H9 (cell line): ENCODE measurements around the gene RMI2. TPM values are rescaled to one million over a fixed set of nuclear protein-coding genes. Genes with fewer than 3 reads are reported as not detected.

Experiments used
- DNase-seq: peaks from one replicate; pipeline ENCODE4 v3.0.0-alpha.2; 2017
- H2AFZ ChIP-seq: one replicate; pipeline ENCODE4 v1.6.1; 2013; ENCODE audit warnings: mild to moderate bottlenecking, low read length, control low read depth, moderate library complexity
- H2AK5ac ChIP-seq: 2 replicates; pipeline ENCODE4 v1.6.1; 2013; ENCODE audit warnings: low read length, control low read depth, mixed read lengths; ENCODE audit not compliant: insufficient read length
- H2BK120ac ChIP-seq: one replicate; pipeline ENCODE4 v1.6.1; 2013; ENCODE audit warnings: low read depth, mild to moderate bottlenecking, low read length, control low read depth, inconsistent platforms; ENCODE audit not compliant: poor library complexity, severe bottlenecking
- H2BK12ac ChIP-seq: 2 replicates; pipeline ENCODE4 v1.6.1; 2013; ENCODE audit warnings: low read length, control low read depth, mixed read lengths, low read depth; ENCODE audit not compliant: insufficient read length
- H2BK15ac ChIP-seq: 2 replicates; pipeline ENCODE4 v1.6.1; 2013; ENCODE audit warnings: low read depth, low read length, control low read depth
- H2BK20ac ChIP-seq: one replicate; pipeline ENCODE4 v1.6.1; 2013; ENCODE audit warnings: low read depth, mild to moderate bottlenecking, low read length, control low read depth, inconsistent platforms; ENCODE audit not compliant: poor library complexity, severe bottlenecking
- H2BK5ac ChIP-seq: 2 replicates; pipeline ENCODE4 v1.6.1; 2013; ENCODE audit warnings: low read length, control low read depth, mixed read lengths; ENCODE audit not compliant: insufficient read length
- H3K14ac ChIP-seq: 2 replicates; pipeline ENCODE4 v1.6.1; 2013; ENCODE audit warnings: low read length, control low read depth; ENCODE audit not compliant: insufficient read depth
- H3K18ac ChIP-seq: 2 replicates; pipeline ENCODE4 v1.6.1; 2013; ENCODE audit warnings: low read depth, mild to moderate bottlenecking, mixed read lengths, low read length, control low read depth; ENCODE audit not compliant: insufficient read length
- H3K23ac ChIP-seq: 2 replicates; pipeline ENCODE4 v1.6.1; 2013; ENCODE audit warnings: low read length, control low read depth, mixed read lengths, low read depth; ENCODE audit not compliant: insufficient read length
- H3K23me2 ChIP-seq: 2 replicates; pipeline ENCODE4 v1.6.1; 2013; ENCODE audit warnings: low read depth, mild to moderate bottlenecking, mixed read lengths, low read length, control low read depth; ENCODE audit not compliant: insufficient read length, poor library complexity, severe bottlenecking
- H3K27ac ChIP-seq: 2 replicates; pipeline ENCODE4 v1.5.1; 2013; ENCODE audit warnings: low read length, control low read depth, mixed read lengths, low read depth; ENCODE audit not compliant: insufficient read length
- H3K27me3 ChIP-seq: 2 replicates; pipeline ENCODE4 v1.6.1; 2013; ENCODE audit warnings: low read length, control low read depth, inconsistent platforms; ENCODE audit not compliant: insufficient read depth
- H3K4ac ChIP-seq: 2 replicates; pipeline ENCODE4 v1.6.1; 2013; ENCODE audit warnings: low read depth, mild to moderate bottlenecking, control low read depth, inconsistent platforms, low read length, moderate library complexity
- H3K4me1 ChIP-seq: 2 replicates; pipeline ENCODE4 v1.6.1; 2013; ENCODE audit warnings: low read length, control low read depth, inconsistent platforms; ENCODE audit not compliant: insufficient read depth
- H3K4me2 ChIP-seq: 2 replicates; pipeline ENCODE4 v1.6.1; 2013; ENCODE audit warnings: low read length, control low read depth, mixed read lengths; ENCODE audit not compliant: insufficient read length, insufficient read depth
- H3K56ac ChIP-seq: 2 replicates; pipeline ENCODE4 v1.6.1; 2013; ENCODE audit warnings: low read depth, mild to moderate bottlenecking, mixed read lengths, low read length, control low read depth; ENCODE audit not compliant: insufficient read length
- H3K79me1 ChIP-seq: 2 replicates; pipeline ENCODE4 v1.6.1; 2013; ENCODE audit warnings: low read depth, mild to moderate bottlenecking, moderate library complexity, low read length, control low read depth, inconsistent platforms; ENCODE audit not compliant: insufficient read depth, poor library complexity, severe bottlenecking
- H3K79me2 ChIP-seq: 2 replicates; pipeline ENCODE4 v1.6.1; 2013; ENCODE audit warnings: low read length, control low read depth, inconsistent platforms; ENCODE audit not compliant: insufficient read depth
- H3K9ac ChIP-seq: 2 replicates; pipeline ENCODE4 v1.6.1; 2013; ENCODE audit warnings: low read length, control low read depth, mixed read lengths; ENCODE audit not compliant: insufficient read length; ENCODE audit errors: extremely low read depth
- H3K9me3 ChIP-seq: one replicate; pipeline ENCODE4 v1.6.1; 2013; ENCODE audit warnings: low read depth, low read length, inconsistent platforms; ENCODE audit not compliant: control insufficient read depth
- H3T11ph ChIP-seq: one replicate; pipeline ENCODE4 v1.6.1; 2013; ENCODE audit warnings: mild to moderate bottlenecking, low read length, control low read depth, inconsistent platforms
- H4K20me1 ChIP-seq: one replicate; pipeline ENCODE4 v1.6.1; 2013; ENCODE audit not compliant: control insufficient read depth, insufficient read length, insufficient read depth
- H4K5ac ChIP-seq: 2 replicates; pipeline ENCODE4 v1.6.1; 2013; ENCODE audit warnings: low read depth, mild to moderate bottlenecking, mixed read lengths, low read length, control low read depth; ENCODE audit not compliant: insufficient read length
- H4K8ac ChIP-seq: replicated peaks from 2 replicates; pipeline ENCODE4 v1.6.1; 2013; ENCODE audit warnings: low read length, control low read depth, mixed read lengths, low read depth; ENCODE audit not compliant: insufficient read length
- H4K91ac ChIP-seq: 2 replicates; pipeline ENCODE4 v1.6.1; 2013; ENCODE audit warnings: low read depth, mild to moderate bottlenecking, moderate library complexity, mixed read lengths, low read length, control low read depth; ENCODE audit not compliant: insufficient read length
- H3K27ac Mint-ChIP-seq, 3 experiments: 2 replicates in 2 of 3; 3 replicates in 1 of 3; pipeline ENCODE4 v1.8.0; 2020 to 2021; ENCODE audit warnings: mixed read lengths in 3 of 3, mild to moderate bottlenecking in 1 of 3, moderate library complexity in 1 of 3
- H3K27me3 Mint-ChIP-seq: 2 replicates; pipeline ENCODE4 v1.8.0; 2021; ENCODE audit warnings: low read depth, mild to moderate bottlenecking, moderate library complexity, mixed read lengths
- H3K36me3 Mint-ChIP-seq, 3 experiments: 2 replicates in 2 of 3; 3 replicates in 1 of 3; pipeline ENCODE4 v1.8.0; 2020 to 2021; ENCODE audit warnings: low read depth in 3 of 3, mixed read lengths in 3 of 3; ENCODE audit not compliant: insufficient read depth in 1 of 3
- H3K4me1 Mint-ChIP-seq, 2 experiments: 2 replicates each; pipeline ENCODE4 v1.8.0; 2020; ENCODE audit warnings: mixed read lengths in 2 of 2
- H3K4me3 Mint-ChIP-seq, 2 experiments: 2 replicates in 1 of 2; 3 replicates in 1 of 2; pipeline ENCODE4 v1.8.0; 2020 to 2021; ENCODE audit warnings: mild to moderate bottlenecking in 2 of 2, mixed read lengths in 2 of 2, moderate library complexity in 1 of 2
- H3K9me3 Mint-ChIP-seq, 2 experiments: 2 replicates in 1 of 2; 3 replicates in 1 of 2; pipeline ENCODE4 v1.8.0; 2020; ENCODE audit warnings: mild to moderate bottlenecking in 2 of 2, mixed read lengths in 2 of 2, moderate library complexity in 1 of 2
- WGBS: extraction: QIAGEN DNeasy Blood & Tissue Kit; methylation state at CpG from one replicate; pipeline ENCODE4 v1.1.7; 2013; ENCODE audit warnings: missing lambda C conversion rate, low lambda C conversion rate, mixed read lengths; ENCODE audit not compliant: insufficient read length; ENCODE audit errors: extremely low coverage; 5-methylcytosine and 5-hydroxymethylcytosine counted together
- total RNA-seq: library from RNA; stranded (reverse); gene quantifications from 2 replicates; pipeline ENCODE4 v1.2.1, GENCODE V29; 2021
- TF ChIP-seq, protein P1 (sequence below): fragments of 200-600 bp; sonication (generic); conservative IDR thresholded peaks from 3 replicates; pipeline ENCODE4 v1.8.0; 2021; ENCODE audit warnings: antibody characterized with exemption, mild to moderate bottlenecking

Gene RMI2
- total RNA-seq, 1 experiment from 2014 or later = 57.6 TPM

GRCh38 chr16:11333010-11333409 lies 12.2 kb upstream of the RMI2 start:
- DNase-seq = no peak
- Histone ChIP-seq H3T11ph (no peak overlapping the region), H3K27ac (no peak overlapping the region), H2AFZ (no peak overlapping the region), H3K23me2 (peaks cover under 1% of the 10 kb centered on the region), H3K79me1 (no peaks in the 10 kb centered on the region), H2BK15ac (no peak overlapping the region), H4K5ac (no peak overlapping the region), H2BK5ac (no peak overlapping the region), H2AK5ac (no peak overlapping the region), H2BK12ac (no peak overlapping the region), H3K18ac (no peak overlapping the region), H2BK120ac (no peak overlapping the region), H3K56ac (no peak overlapping the region), H4K91ac (no peak overlapping the region), H3K9ac (no peak overlapping the region), H3K23ac (no peak overlapping the region), H3K9me3 (no peaks in the 10 kb centered on the region), H3K79me2 (no peaks in the 10 kb centered on the region), H2BK20ac (no peak overlapping the region), H3K4me1 (peaks cover under 1% of the 10 kb centered on the region; the same call in 1 of the 2 replicates), H3K4me2 (no peak overlapping the region), H3K27me3 (no peaks in the 10 kb centered on the region), H3K14ac (no peak overlapping the region), H3K4ac (no peak overlapping the region), H4K20me1 (no peaks in the 10 kb centered on the region), H4K8ac (no peak overlapping the region)
- Mint-ChIP-seq H3K36me3 (peaks cover 16 to 19% (median 17%) of the 10 kb centered on the region in 3 experiments), H3K27ac (no peak overlapping the region), H3K4me1 (peaks cover 23 to 27% of the 10 kb centered on the region in 2 experiments), H3K27me3 (no peaks in the 10 kb centered on the region), H3K9me3 (peaks cover 18 to 22% of the 10 kb centered on the region in 2 experiments), H3K4me3 (no peak overlapping the region)
- TF ChIP-seq, protein P1, sequence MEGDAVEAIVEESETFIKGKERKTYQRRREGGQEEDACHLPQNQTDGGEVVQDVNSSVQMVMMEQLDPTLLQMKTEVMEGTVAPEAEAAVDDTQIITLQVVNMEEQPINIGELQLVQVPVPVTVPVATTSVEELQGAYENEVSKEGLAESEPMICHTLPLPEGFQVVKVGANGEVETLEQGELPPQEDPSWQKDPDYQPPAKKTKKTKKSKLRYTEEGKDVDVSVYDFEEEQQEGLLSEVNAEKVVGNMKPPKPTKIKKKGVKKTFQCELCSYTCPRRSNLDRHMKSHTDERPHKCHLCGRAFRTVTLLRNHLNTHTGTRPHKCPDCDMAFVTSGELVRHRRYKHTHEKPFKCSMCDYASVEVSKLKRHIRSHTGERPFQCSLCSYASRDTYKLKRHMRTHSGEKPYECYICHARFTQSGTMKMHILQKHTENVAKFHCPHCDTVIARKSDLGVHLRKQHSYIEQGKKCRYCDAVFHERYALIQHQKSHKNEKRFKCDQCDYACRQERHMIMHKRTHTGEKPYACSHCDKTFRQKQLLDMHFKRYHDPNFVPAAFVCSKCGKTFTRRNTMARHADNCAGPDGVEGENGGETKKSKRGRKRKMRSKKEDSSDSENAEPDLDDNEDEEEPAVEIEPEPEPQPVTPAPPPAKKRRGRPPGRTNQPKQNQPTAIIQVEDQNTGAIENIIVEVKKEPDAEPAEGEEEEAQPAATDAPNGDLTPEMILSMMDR = no peak
- no CpG with 5 or more reads among the region's 9 CpGs for WGBS
